HCT116 (cell line): Measurements from ENCODE around the gene TTC39C.

Experiments used
- CEBPB ChIP-seq: IDR thresholded peaks from 2 replicates; pipeline ENCODE4 v1.6.1; 2012; ENCODE audit warnings: low read depth
- CTCF ChIP-seq, 3 experiments: fragments of 200-600 bp in 1 of 3; sonication (generic) in 1 of 3; IDR thresholded peaks in 2 of 3; conservative IDR thresholded peaks in 1 of 3; 2 replicates each; pipeline ENCODE4 v1.5.1; 2012 to 2017; ENCODE audit warnings: low read depth in 2 of 3, low read length in 2 of 3, antibody characterized with exemption in 1 of 3, borderline replicate concordance in 1 of 3, control low read depth in 1 of 3, mild to moderate bottlenecking in 1 of 3, mixed read lengths in 1 of 3, mixed run types in 1 of 3, moderate library complexity in 1 of 3; ENCODE audit not compliant: insufficient read depth in 1 of 3
- ELF1 ChIP-seq: IDR thresholded peaks from 2 replicates; pipeline ENCODE4 v1.6.1; 2012; ENCODE audit warnings: low read depth, borderline replicate concordance
- EZH2 ChIP-seq: fragments of 200-600 bp; sonication (generic); IDR thresholded peaks from 2 replicates; pipeline ENCODE4 v1.6.1; 2017; ENCODE audit warnings: antibody characterized with exemption, mixed run types
- FOSL1 ChIP-seq: IDR thresholded peaks from 2 replicates; pipeline ENCODE4 v1.6.1; 2012; ENCODE audit warnings: low read depth
- JUND ChIP-seq: IDR thresholded peaks from 2 replicates; pipeline ENCODE4 v1.6.1; 2012
- MAX ChIP-seq: IDR thresholded peaks from 2 replicates; pipeline ENCODE4 v1.6.1; 2012
- RAD21 ChIP-seq: IDR thresholded peaks from 2 replicates; pipeline ENCODE4 v1.6.1; 2012; ENCODE audit warnings: low read depth, mild to moderate bottlenecking
- SIN3A ChIP-seq: IDR thresholded peaks from 2 replicates; pipeline ENCODE4 v1.6.1; 2012; ENCODE audit warnings: low read depth
- SP1 ChIP-seq: IDR thresholded peaks from 2 replicates; pipeline ENCODE4 v1.6.1; 2012; ENCODE audit warnings: low read depth
- ZFX ChIP-seq: fragments of 450-650 bp; IDR thresholded peaks from 2 replicates; pipeline ENCODE4 v1.6.1; 2017

GRCh38 chr18:24112874-24113615, 98.5 kb downstream of the TTC39C start:
- TF ChIP-seq JUND (peak; percentile 97), ZFX (no peak), RAD21 (0 out of 2 replicates have a peak, but pooled peaks have one; percentile 4), CTCF (IDR thresholded peaks at IDR 0.05 in 2 of 3, conservative IDR thresholded peaks at IDR 0.05 in 1 of 3; ENCODE audit: borderline replicate concordance in 1 of 3, insufficient read depth in 1 of 3, low read depth in 2 of 3, low read length in 2 of 3) (no peak), FOSL1 (peak; percentile 96), CEBPB (peak; percentile 41; the same call in 1 of the 2 replicates), EZH2 (no peak), SIN3A (peak; percentile 62; the same call in 1 of the 2 replicates), MAX (peak; percentile 51; the same call in 1 of the 2 replicates), ELF1 (no peak), SP1 (peak; percentile 88)
